Spleen (tissue), 13 donors: ENCODE measurements around the gene PDCL3. TPM values are rescaled to one million over a fixed set of nuclear protein-coding genes. Genes with fewer than 3 reads are reported as not detected.

ENCODE experiments used
- DNase-seq: peaks from one replicate; pipeline ENCODE4 v3.0.0-alpha.2; 2020
- H3K27ac ChIP-seq, 8 donors: fragments of 200-600 bp; sonication (generic) in 7 of 8; 1 replicate in 4 of 8; 2 replicates in 4 of 8; pipeline versions ENCODE4 v1.5.0 to v1.8.0; 2016 to 2021; ENCODE audit warnings: inconsistent platforms in 4 of 8, mild to moderate bottlenecking in 4 of 8, moderate library complexity in 1 of 8
- H3K27me3 ChIP-seq, 7 donors: fragments of 200-600 bp; sonication (generic) in 6 of 7; replicated peaks in 1 of 7; 1 replicate in 4 of 7; 2 replicates in 3 of 7; pipeline versions ENCODE4 v1.5.0 to v1.8.0; 2016 to 2021; ENCODE audit warnings: inconsistent platforms in 3 of 7, mild to moderate bottlenecking in 1 of 7
- H3K36me3 ChIP-seq, 6 donors: fragments of 200-600 bp; sonication (generic) in 5 of 6; 1 replicate in 4 of 6; 2 replicates in 2 of 6; pipeline versions ENCODE4 v1.5.0 to v1.8.0; 2016 to 2021; ENCODE audit warnings: inconsistent platforms in 2 of 6
- H3K4me1 ChIP-seq, 6 donors: fragments of 200-600 bp; sonication (generic) in 5 of 6; 1 replicate in 3 of 6; 2 replicates in 3 of 6; pipeline versions ENCODE4 v1.5.0 to v1.8.0; 2016 to 2021; ENCODE audit warnings: inconsistent platforms in 3 of 6
- H3K4me3 ChIP-seq, 8 donors: fragments of 200-600 bp; sonication (generic) in 7 of 8; 1 replicate in 4 of 8; 2 replicates in 4 of 8; pipeline versions ENCODE4 v1.5.0 to v1.8.0; 2016 to 2021; ENCODE audit warnings: inconsistent platforms in 4 of 8, mild to moderate bottlenecking in 4 of 8, moderate library complexity in 2 of 8
- H3K9me3 ChIP-seq, 8 donors: fragments of 200-600 bp; sonication (generic) in 7 of 8; 1 replicate in 4 of 8; 2 replicates in 4 of 8; pipeline versions ENCODE4 v1.5.0 to v1.8.0; 2016 to 2021; ENCODE audit warnings: inconsistent platforms in 4 of 8
- POLR2A ChIP-seq, 3 donors: fragments of 450-650 bp; IDR thresholded peaks; one replicate each; pipeline ENCODE4 v1.5.1; 2017; ENCODE audit warnings: antibody characterized with exemption in 3 of 3, mild to moderate bottlenecking in 1 of 3
- POLR2AphosphoS5 ChIP-seq, 3 donors: sonication (generic); formaldehyde crosslinking; IDR thresholded peaks; one replicate each; pipeline ENCODE4 v1.5.1; 2017; ENCODE audit warnings: antibody characterized with exemption in 3 of 3
- WGBS, 5 donors: extraction: QIAGEN DNeasy Blood & Tissue Kit in 3 of 5; methylation state at CpG; one replicate each; pipeline versions ENCODE4 v1.1.5 to v1.1.7; 2013 to 2018; 5-methylcytosine and 5-hydroxymethylcytosine counted together
- intact Hi-C: fragments of 100-400 bp; cut with DNase I; formaldehyde crosslinking; loops from one replicate; pipeline ENCODE4 v1.15.0; 2023; ENCODE audit warnings: low total_unique reads
- long read RNA-seq, 2 donors: transcript quantifications; one replicate each; lab custom pipeline, GENCODE V29; 2026
- polyA plus RNA-seq, 3 donors: library from polyadenylated mRNA; stranded (reverse); fragments of 200-250 nt; gene quantifications; one replicate each; pipeline ENCODE4 v1.2.1, GENCODE V29; 2013
- total RNA-seq, 7 donors: library from RNA; depleted of rRNA in 3 of 7; stranded (reverse); fragments of >200 nt in 3 of 7; fragmentation: NEBNext Ultra II Directional in 4 of 7; extraction: Animal tissue kit (Norgen Biotek cat#: 25700) in 4 of 7; gene quantifications; one replicate each; pipeline versions ENCODE4 v1.1.0 to v1.2.1, GENCODE V29; 2016 to 2021
- TF ChIP-seq, protein P1 (sequence below), 11 experiments: fragments of 200-600 bp in 7 of 11; fragments of 450-650 bp in 4 of 11; sonication (generic) in 4 of 11; IDR thresholded peaks in 8 of 11; conservative IDR thresholded peaks in 3 of 11; 1 replicate in 7 of 11; 2 replicates in 4 of 11; pipeline versions ENCODE4 v1.4.0 to v1.8.0; 2016 to 2021; ENCODE audit warnings: antibody characterized with exemption in 11 of 11, inconsistent platforms in 4 of 11, mild to moderate bottlenecking in 1 of 11
- donor health status: healthy with polysubstance abuse.
- donor health status: DM: no; HTN: no; CAD: no; lungs with moderate emphysema.
- donor health status: DM: no; HTN: no; CAD: no.
- donor health status: Bipolar disorder and iron deficiency.
- donor health status: healthy.
- donor health status: DM: no; HTN: no; CAD: no.
- donor health status: DM: yes; HTN: yes; CAD: no.

The PDCL3 gene
- total RNA-seq = 10 to 100 TPM in 6 of 7 donors, 1 to 10 TPM in 1; 9.4 to 17.1 (median 12.5) TPM
- 10 to 100 TPM; 19.3 to 25.1 (median 22.7) TPM for polyA plus RNA-seq
- long read RNA-seq, donor 1, transcript PDCL3-201 (6 exons, 1,337 nt) = major isoform, 19 of 19 reads
- long read RNA-seq, donor 1, partial matches to known transcripts = 0 of 19 reads
- long read RNA-seq, donor 1, other reads (novel, unspliced or antisense) = 0 of 19 reads
- long read RNA-seq, donor 2, transcript PDCL3-201 (6 exons, 1,337 nt) = major isoform, 11 of 16 reads
- long read RNA-seq, donor 2, partial matches to known transcripts = 5 of 16 reads
- long read RNA-seq, donor 2, other reads (novel, unspliced or antisense) = 0 of 16 reads

- Histone ChIP-seq H3K27me3 (no peaks in the 10 kb centered on the region), H3K36me3 (peaks cover 0 to 23% (median 11%) of the 10 kb centered on the region in 6 donors), H3K9me3 (no peaks in the 10 kb centered on the region), H3K27ac (peak within 1 kb of the TSS; percentile 90 to 94 (median 93)), H3K4me3 (peak within 1 kb of the TSS; percentile 73 to 98 (median 87)), H3K4me1 (peaks cover 2 to 28% (median 23%) of the 10 kb centered on the region in 6 donors)
- intact Hi-C loops = no loop called here
- 0 to 1% (median 0%) methylated on average over 23 to 62 of the region's 62 CpGs for WGBS, 5 donors
- TF ChIP-seq, protein P1, sequence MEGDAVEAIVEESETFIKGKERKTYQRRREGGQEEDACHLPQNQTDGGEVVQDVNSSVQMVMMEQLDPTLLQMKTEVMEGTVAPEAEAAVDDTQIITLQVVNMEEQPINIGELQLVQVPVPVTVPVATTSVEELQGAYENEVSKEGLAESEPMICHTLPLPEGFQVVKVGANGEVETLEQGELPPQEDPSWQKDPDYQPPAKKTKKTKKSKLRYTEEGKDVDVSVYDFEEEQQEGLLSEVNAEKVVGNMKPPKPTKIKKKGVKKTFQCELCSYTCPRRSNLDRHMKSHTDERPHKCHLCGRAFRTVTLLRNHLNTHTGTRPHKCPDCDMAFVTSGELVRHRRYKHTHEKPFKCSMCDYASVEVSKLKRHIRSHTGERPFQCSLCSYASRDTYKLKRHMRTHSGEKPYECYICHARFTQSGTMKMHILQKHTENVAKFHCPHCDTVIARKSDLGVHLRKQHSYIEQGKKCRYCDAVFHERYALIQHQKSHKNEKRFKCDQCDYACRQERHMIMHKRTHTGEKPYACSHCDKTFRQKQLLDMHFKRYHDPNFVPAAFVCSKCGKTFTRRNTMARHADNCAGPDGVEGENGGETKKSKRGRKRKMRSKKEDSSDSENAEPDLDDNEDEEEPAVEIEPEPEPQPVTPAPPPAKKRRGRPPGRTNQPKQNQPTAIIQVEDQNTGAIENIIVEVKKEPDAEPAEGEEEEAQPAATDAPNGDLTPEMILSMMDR (IDR thresholded peaks at IDR 0.05 in 8 of 11, conservative IDR thresholded peaks at IDR 0.05 in 3 of 11) = peak in 6 of 11 experiments; percentile 10 to 54 (median 28)
- TF ChIP-seq POLR2A (IDR thresholded peaks at IDR 0.05) (peak in 2 of 3 donors; percentile 73 to 76), POLR2AphosphoS5 (IDR thresholded peaks at IDR 0.05) (peak; percentile 96 to 97 (median 97))
- DNase-seq = peak; percentile 99
These were observed at the start of gene PDCL3 for GRCh38 chr2:100562613-100563406. TSS of gene PDCL3 (plus strand) at chr2:100562993. CDS start at chr2:100563068, 75 bp downstream.

DNA sequence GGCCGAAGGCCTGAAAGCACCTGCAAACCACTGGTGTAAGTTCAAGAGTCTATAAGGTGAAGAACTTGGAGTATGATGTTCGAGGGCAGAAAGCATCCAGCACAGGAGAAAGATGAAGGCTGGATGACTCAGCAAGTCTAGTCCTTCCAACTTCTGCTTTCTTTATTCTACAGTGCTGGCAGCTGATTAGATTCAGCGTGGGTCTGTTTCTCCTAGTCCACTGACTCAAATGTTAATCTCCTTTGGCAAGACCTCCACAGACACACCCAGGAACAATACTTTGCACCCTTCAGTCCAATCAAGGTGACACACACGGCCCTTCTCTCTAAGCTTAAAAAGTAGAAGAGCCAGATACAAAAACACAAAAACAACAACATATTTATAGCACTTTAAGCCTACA is 49.1 kb upstream of the PDCL3 start:
- H3K27ac ChIP-seq = no peak overlapping the region
- DNase-seq = no peak
- intact Hi-C loops = no loop called here
- 32 to 51% (median 33%) methylated on average over 4 of the region's 4 CpGs for WGBS, 5 donors
- H3K9me3 ChIP-seq = peaks cover 0 to 5% (median 1%) of the 10 kb centered on the region in 8 donors
- no peaks in the 10 kb centered on the region for H3K27me3 ChIP-seq
- no peaks in the 10 kb centered on the region for H3K36me3 ChIP-seq
- H3K4me3 ChIP-seq = no peak overlapping the region
- no peaks in the 10 kb centered on the region for H3K4me1 ChIP-seq
- TF ChIP-seq POLR2A (IDR thresholded peaks at IDR 0.05) (no peak), POLR2AphosphoS5 (IDR thresholded peaks at IDR 0.05) (no peak)
- TF ChIP-seq, protein P1 (IDR thresholded peaks at IDR 0.05 in 8 of 11, conservative IDR thresholded peaks at IDR 0.05 in 3 of 11) = no peak

GRCh38 chr2:100517556-100517955 is 45.2 kb upstream of the PDCL3 start:
- TF ChIP-seq POLR2AphosphoS5 (IDR thresholded peaks at IDR 0.05) (no peak), POLR2A (IDR thresholded peaks at IDR 0.05) (no peak)
- TF ChIP-seq, protein P1 (IDR thresholded peaks at IDR 0.05 in 8 of 11, conservative IDR thresholded peaks at IDR 0.05 in 3 of 11) = no peak
- Histone ChIP-seq H3K27me3 (no peaks in the 10 kb centered on the region), H3K27ac (no peak overlapping the region), H3K4me1 (no peaks in the 10 kb centered on the region), H3K4me3 (no peak overlapping the region), H3K36me3 (no peaks in the 10 kb centered on the region), H3K9me3 (no peaks in the 10 kb centered on the region)
- WGBS, 5 donors = 64 to 91% (median 74%) methylated on average over 1 of the region's 1 CpG
- intact Hi-C loops = no loop called here
- no peak for DNase-seq

DNA sequence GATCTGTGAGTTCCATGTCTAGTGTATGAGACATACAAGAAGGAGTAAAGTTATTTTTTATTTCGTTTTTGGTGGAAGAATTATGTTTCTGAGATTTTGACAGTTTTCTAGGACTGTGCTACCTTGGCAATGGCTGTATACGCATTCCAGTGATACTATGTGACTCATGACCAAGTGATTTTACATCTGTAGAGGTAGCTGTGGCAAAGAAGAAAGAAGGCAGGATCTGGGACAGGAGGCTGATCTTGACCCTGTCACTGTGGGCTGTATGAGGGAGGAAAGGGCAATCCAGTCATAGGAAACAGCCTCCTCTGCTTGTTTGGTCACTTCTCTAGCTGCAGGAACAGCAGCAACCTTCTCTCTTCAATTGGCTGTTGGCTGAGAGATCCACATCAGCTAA is 44.0 kb upstream of the PDCL3 start:
- H3K9me3 ChIP-seq = no peaks in the 10 kb centered on the region
- 62 to 67% (median 64%) methylated on average over 2 of the region's 2 CpGs for WGBS, 5 donors
- intact Hi-C loops = no loop called here

More for the DNA sequence above, 44.0 kb upstream of the PDCL3 start:
- DNase-seq = no peak
- TF ChIP-seq POLR2AphosphoS5 (IDR thresholded peaks at IDR 0.05) = no peak
- TF ChIP-seq, protein P1 (IDR thresholded peaks at IDR 0.05 in 8 of 11, conservative IDR thresholded peaks at IDR 0.05 in 3 of 11) = no peak
- TF ChIP-seq POLR2A (IDR thresholded peaks at IDR 0.05) = no peak
- Histone ChIP-seq H3K4me3 (no peak overlapping the region), H3K27me3 (no peaks in the 10 kb centered on the region), H3K27ac (no peak overlapping the region), H3K4me1 (no peaks in the 10 kb centered on the region), H3K36me3 (no peaks in the 10 kb centered on the region)
